GM23248 (cell line): ENCODE data around the gene ISCA1.

Source experiments
- EZH2 ChIP-seq: fragments of 200-600 bp; sonication (generic); IDR thresholded peaks from 2 replicates; pipeline ENCODE4 v1.6.1; 2018; ENCODE audit warnings: antibody characterized with exemption, mild to moderate bottlenecking; ENCODE audit not compliant: insufficient read depth, poor library complexity, severe bottlenecking
- EZH2phosphoT487 ChIP-seq: fragments of 200-600 bp; sonication (generic); IDR thresholded peaks from 2 replicates; pipeline ENCODE4 v1.6.1; 2018; ENCODE audit warnings: antibody characterized with exemption, moderate library complexity, mild to moderate bottlenecking, low read depth; ENCODE audit not compliant: insufficient read depth

DNA sequence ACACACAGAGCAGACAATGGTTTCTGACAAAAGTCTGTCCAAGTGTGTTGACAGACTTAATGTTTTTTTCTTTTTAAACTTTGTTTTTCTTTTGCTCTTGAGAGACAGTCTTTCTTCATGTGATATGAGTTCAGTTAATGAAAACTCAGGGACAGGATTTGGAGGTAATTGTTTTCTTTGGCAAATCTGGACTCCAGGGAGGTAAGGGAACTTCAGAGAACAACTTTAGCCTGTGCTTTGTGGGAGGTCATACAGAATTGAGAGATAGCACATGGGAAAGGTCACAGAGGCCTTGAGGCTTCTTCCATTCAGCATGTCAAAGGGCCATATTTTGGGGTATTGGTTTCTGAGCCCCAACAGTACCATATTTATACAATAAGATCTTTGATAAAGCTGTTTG, 32.2 kb downstream of the ISCA1 start:
- no peak for TF ChIP-seq EZH2
- TF ChIP-seq EZH2phosphoT487: no peak
